ENCODE data around the gene NPR1.
A peak's percentile ranks its signal among the peaks of the same experiment; 100 is the strongest.
"Not testable (repeated sequence)": the region's sequence is repeated elsewhere in the genome, so short reads cannot be mapped to it uniquely, and the experiment has no call there.

NPR1 gene

DNA sequence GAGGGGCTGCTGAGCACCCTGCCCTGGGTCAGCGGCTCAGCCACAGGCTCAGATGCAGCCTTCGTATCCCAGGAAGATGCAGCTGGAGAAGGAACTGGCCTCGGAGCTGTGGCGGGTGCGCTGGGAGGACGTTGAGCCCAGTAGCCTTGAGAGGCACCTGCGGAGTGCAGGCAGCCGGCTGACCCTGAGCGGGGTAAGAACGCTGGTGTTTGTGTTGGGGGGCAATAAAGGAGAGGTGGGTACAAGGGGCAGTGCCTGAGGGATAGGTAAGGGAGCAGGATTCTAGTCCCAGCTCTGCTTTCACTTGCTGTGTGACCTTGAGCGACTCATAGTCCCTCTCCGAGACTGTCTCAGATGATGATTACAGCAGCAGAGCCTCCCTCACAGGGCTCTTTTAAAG, 6.4 kb downstream of the NPR1 start:
- Mint-ChIP-seq H3K4me3 (no peak overlapping the region), H3K27ac (no peak overlapping the region), H3K9me3 (no peaks in the 10 kb centered on the region), H3K4me1 (peaks cover 7% of the 10 kb centered on the region), H3K36me3 (no peaks in the 10 kb centered on the region)
- ATAC-seq (no peak), DNase-seq (ENCODE audit: low spot score in 2 of 2) (no peak)

DNA sequence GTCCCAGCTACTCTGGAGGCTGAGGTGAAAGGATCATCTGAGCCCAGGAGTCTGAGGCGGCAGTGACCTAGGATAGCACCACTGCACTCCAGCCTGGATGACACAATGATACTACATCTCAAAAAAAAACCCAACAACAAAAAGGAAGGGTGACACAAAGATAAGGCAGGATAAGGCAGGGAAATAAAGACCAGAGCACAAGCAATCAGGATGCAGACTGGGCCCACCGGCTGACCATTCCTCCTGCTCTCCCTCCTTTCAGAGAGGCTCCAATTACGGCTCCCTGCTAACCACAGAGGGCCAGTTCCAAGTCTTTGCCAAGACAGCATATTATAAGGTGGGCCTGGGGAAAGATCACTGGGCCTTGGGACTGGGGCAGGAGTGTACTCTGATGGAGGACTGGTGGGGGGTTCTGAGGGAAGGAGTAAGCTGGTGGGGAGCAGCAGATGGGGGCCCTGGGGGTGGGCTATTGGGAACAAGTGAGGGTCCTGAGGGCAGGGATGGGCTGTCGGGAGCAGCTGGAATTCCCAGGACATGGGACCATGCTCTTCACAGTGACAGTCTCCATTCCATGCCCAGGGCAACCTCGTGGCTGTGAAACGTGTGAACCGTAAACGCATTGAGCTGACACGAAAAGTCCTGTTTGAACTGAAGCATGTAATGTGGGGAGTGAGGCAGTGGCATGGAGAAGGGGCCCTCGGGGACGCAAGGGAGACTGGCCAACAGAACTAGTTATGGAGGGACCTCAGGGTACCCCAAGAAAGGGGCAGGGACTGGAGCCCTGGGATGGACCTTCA, 7.3 kb downstream of the NPR1 start:
- H3K9me3 Mint-ChIP-seq, result no peaks in the 10 kb centered on the region
- DNase-seq (ENCODE audit: low spot score in 2 of 2), result no peak
- ATAC-seq, result no peak
- no peak overlapping the region for H3K4me3 Mint-ChIP-seq
- no peaks in the 10 kb centered on the region for H3K4me1 Mint-ChIP-seq
- H3K36me3 Mint-ChIP-seq, result no peaks in the 10 kb centered on the region
- no peak overlapping the region for H3K27ac Mint-ChIP-seq

DNA sequence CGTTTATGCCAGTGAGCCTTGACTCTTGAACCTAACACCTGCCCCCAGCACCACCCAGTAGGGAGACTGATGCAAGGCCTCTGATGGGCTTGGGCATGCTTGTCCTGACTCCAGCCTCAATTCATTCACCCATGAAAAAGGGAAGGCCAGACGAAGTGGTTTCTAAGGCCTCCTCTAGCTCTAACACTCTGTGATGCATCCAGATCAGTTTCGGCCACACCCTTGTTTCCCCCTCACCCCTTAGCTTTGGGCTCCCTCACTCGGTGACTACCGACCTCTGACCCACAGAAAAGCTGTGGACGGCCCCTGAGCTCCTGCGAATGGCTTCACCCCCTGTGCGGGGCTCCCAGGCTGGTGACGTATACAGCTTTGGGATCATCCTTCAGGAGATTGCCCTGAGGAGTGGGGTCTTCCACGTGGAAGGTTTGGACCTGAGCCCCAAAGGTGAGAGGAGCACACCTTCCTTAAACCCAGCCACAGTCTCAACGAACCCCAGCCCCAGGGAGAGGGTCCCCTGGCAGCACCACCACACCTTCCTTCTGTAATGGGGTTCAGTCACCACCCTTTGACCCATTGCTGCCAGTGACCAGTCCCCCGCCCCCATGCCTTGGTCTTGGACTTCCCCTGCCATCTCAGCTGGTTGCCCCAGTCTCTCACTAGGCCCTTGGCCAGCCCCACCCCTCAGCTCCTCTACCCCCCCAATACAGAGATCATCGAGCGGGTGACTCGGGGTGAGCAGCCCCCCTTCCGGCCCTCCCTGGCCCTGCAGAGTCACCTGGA, 9.0 kb downstream of the NPR1 start:
- Mint-ChIP-seq H3K9me3 (no peaks in the 10 kb centered on the region), H3K36me3 (no peaks in the 10 kb centered on the region), H3K27ac (no peak overlapping the region), H3K4me1 (no peaks in the 10 kb centered on the region), H3K4me3 (no peak overlapping the region)
- no peak for ATAC-seq
- no peak for DNase-seq (ENCODE audit: low spot score in 2 of 2)

DNA sequence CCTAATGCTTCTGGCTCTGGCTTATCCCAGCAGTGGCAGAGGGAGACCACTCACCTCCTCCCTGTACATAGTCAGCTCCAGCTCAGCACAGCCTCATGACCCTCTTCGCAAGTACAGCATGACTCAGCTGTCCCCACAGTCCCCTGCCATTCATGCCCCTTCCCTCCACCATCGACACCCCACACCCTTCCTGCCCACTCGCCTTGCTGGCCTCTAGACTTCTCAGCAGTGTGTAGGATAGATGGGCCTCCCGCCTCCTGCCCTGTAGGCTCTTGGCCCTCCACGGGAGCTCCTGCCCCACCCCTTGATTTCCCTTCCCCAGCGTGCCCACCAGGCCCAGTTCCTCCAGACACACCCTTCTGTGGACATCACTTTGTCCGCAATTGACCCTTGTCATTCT, 9.8 kb downstream of the NPR1 start:
- no peaks in the 10 kb centered on the region for H3K9me3 Mint-ChIP-seq
- H3K4me3 Mint-ChIP-seq, result no peak overlapping the region
- no peaks in the 10 kb centered on the region for H3K36me3 Mint-ChIP-seq
- H3K27ac Mint-ChIP-seq, result no peak overlapping the region
- no peaks in the 10 kb centered on the region for H3K4me1 Mint-ChIP-seq
- DNase-seq (ENCODE audit: low spot score in 2 of 2) (no peak), ATAC-seq (no peak)

DNA sequence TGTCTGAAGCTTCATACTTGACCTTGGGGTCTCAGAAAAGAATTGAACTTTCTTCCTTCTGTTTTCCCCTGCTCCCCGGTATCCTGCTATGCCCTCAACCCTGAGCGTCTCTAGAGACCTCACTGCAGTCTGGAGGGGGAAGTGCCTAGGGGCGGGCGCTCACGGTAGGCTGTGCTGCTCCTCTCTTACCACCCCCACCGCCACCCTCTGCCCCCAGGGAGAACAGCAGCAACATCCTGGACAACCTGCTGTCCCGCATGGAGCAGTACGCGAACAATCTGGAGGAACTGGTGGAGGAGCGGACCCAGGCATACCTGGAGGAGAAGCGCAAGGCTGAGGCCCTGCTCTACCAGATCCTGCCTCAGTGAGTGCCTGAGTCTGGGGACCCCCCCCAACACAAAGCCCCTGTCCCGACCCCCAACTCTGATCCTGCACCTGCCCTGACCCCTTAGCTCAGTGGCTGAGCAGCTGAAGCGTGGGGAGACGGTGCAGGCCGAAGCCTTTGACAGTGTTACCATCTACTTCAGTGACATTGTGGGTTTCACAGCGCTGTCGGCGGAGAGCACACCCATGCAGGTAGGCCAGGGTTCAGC, 10.3 kb downstream of the NPR1 start:
- no peaks in the 10 kb centered on the region for H3K36me3 Mint-ChIP-seq
- no peaks in the 10 kb centered on the region for H3K9me3 Mint-ChIP-seq
- ATAC-seq (no peak), DNase-seq (ENCODE audit: low spot score in 2 of 2) (no peak)
- no peak overlapping the region for H3K4me3 Mint-ChIP-seq
- H3K27ac Mint-ChIP-seq, result no peak overlapping the region
- no peaks in the 10 kb centered on the region for H3K4me1 Mint-ChIP-seq

DNA sequence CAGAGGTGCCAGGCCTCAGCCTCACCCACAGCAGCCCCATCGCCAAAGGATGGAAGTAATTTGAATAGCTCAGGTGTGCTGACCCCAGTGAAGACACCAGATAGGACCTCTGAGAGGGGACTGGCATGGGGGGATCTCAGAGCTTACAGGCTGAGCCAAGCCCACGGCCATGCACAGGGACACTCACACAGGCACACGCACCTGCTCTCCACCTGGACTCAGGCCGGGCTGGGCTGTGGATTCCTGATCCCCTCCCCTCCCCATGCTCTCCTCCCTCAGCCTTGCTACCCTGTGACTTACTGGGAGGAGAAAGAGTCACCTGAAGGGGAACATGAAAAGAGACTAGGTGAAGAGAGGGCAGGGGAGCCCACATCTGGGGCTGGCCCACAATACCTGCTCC, 15.0 kb downstream of the NPR1 start:
- Mint-ChIP-seq H3K4me3 (no peak overlapping the region), H3K27ac (no peak overlapping the region), H3K9me3 (no peaks in the 10 kb centered on the region), H3K4me1 (no peaks in the 10 kb centered on the region), H3K36me3 (no peaks in the 10 kb centered on the region)
- ATAC-seq (no peak), DNase-seq (ENCODE audit: low spot score in 2 of 2) (no peak)

DNA sequence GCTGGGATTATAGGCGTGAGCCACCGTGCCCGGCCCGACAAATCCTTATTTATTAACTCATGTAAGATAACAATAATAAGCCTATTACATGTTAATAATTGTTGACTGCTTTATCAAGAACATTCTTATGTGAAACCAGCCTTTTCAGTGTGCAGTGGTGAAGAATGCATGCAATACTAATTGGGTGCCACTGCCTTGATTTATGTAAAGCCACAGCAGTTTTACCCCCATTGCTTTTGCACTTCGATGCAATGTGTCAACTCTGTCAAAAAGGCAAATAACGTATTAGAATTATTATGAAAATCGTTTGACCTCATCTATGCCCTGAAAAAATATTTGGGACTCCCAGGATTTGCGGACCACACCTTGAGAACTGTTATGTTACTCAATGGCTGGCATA, 18.3 kb downstream of the NPR1 start:
- H3K4me1 Mint-ChIP-seq, result no peaks in the 10 kb centered on the region
- H3K9me3 Mint-ChIP-seq, result no peaks in the 10 kb centered on the region
- H3K4me3 Mint-ChIP-seq, result no peak overlapping the region
- DNase-seq (ENCODE audit: low spot score in 2 of 2) (no peak), ATAC-seq (no peak)
- H3K36me3 Mint-ChIP-seq, result no peaks in the 10 kb centered on the region
- H3K27ac Mint-ChIP-seq, result no peak overlapping the region

DNA sequence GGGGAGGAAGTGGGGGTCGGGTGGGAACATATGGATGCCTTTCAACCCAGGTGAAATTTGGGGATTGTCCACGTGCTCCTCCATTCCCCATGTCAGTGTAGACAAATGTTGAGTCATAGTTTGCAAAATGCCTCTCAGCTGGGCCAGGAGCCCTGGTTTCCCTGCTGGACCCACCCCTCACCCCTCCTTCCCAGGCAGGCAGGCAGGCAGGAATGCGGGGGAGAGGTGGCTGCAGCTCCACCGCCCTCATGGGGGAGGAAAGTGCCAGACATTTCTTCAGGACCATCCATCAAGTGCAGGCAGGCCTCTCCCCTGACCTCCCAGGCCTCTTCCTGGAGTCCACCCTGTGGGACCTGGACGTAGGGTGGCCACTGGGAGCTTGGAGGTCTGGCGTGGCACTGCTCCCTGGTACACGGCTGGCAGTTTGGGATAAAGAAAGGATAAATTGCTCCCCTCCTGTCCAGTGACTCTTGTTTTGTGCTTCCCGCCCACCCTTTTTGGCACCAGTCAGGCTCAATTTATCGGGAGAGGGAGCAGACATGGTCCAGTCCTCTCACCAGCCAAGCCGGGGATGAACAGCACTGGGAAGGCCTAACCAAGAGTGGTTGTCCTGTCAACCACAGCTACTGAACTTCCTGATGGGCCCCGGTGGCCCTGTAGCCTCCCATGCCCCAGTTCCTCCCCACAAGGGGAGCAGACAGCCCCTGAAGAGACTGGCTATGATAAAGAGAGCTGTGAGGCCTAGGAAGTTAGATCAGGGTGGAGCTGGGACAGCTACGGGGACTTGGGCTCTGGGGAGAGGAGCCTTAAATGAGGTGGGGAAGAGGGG, 18.9 kb downstream of the NPR1 start:
- ATAC-seq, result no peak
- Mint-ChIP-seq H3K4me1 (no peaks in the 10 kb centered on the region), H3K9me3 (no peaks in the 10 kb centered on the region), H3K4me3 (no peak overlapping the region), H3K36me3 (no peaks in the 10 kb centered on the region), H3K27ac (peak overlapping the region; percentile 23)
- DNase-seq (ENCODE audit: low spot score in 2 of 2), result no peak

DNA sequence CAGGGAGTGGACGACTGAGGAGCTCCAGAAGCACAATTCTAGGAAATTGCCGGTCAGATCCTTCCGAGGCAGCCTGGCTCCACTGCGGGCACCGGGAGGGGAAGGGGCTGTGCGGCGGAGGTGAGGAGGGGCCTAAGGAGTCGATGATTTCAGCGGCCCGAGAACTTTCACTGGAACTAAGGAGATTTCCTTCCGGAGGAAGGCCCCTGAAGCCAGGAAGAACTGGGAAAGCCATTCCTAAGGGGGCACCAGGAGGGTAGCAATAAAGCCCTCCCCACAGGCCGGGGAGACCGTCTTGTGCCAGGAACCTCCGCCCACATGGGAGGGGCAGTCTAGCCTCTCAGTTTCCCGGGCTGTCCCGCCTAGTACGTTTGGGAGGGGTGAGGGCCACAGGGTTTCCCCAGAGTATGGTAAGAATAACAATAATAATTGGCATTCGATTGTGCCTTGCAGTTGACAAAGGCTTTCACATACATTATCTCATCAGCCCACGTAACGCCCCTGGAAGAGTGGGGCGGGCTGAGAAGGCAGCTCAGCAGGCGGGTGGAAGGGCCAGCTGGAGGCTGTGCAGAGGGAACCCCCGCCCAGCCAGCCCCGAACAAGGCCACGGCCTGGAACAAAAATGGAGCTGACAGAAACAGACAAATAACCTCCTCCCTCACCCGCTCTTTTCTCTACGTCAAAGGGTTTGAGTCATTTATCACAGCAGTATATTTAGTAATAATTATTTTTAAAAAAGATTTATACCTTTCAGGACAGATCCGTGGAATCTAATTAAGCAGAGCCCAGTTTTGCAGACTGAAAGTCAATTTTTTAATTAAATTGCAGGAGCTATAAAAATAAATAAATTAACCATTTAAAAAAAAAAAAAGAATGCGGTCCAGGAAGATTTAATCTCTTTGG, 19.8 kb downstream of the NPR1 start:
- ATAC-seq, result no peak

DNA sequence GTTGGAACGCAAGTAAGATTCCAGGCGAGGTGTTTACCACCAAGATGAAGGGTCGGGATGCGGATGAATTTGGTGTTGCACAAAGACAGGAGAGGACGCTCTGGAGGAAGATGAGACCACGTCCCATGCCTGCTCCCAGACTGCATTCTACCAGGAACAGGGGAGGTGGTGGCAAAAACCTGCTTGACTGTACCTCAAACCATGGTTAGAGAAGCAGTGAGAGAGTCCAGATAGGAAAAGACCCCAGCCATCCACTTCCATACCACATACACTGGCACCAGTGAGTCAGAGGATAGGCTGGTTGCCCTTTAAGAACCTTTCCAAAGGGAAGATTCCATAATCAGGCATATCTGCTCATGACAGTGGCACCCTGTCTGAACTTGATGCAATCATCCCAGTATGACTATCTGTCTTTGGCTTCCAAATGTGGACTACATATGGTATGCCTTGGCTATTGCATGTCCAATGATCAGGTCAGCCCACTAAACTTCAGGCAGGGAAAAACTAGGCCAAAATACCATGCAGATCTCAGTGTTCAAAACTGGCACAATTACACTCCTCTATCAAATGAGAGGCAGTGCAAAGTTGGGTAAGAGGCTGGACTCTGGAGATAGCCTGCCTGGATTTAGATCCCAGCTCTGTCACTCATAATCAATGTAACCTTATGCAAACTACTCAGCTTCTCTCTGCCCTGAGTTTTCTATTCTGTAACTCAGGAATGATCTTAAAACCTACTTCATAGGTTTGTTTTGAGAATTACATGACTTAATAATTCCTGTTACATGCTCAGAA, 20.6 kb downstream of the NPR1 start:
- Mint-ChIP-seq H3K36me3 (no peaks in the 10 kb centered on the region), H3K9me3 (no peaks in the 10 kb centered on the region), H3K27ac (no peak overlapping the region), H3K4me3 (no peak overlapping the region), H3K4me1 (no peaks in the 10 kb centered on the region)
- DNase-seq (ENCODE audit: low spot score in 2 of 2) (no peak), ATAC-seq (no peak)

More for the DNA sequence above, 19.8 kb downstream of the NPR1 start:
- H3K27ac Mint-ChIP-seq, result peak overlapping the region; percentile 23
- H3K9me3 Mint-ChIP-seq, result no peaks in the 10 kb centered on the region
- DNase-seq (ENCODE audit: low spot score in 2 of 2), result no peak
- no peaks in the 10 kb centered on the region for H3K36me3 Mint-ChIP-seq
- no peak overlapping the region for H3K4me3 Mint-ChIP-seq
- H3K4me1 Mint-ChIP-seq, result no peaks in the 10 kb centered on the region

DNA sequence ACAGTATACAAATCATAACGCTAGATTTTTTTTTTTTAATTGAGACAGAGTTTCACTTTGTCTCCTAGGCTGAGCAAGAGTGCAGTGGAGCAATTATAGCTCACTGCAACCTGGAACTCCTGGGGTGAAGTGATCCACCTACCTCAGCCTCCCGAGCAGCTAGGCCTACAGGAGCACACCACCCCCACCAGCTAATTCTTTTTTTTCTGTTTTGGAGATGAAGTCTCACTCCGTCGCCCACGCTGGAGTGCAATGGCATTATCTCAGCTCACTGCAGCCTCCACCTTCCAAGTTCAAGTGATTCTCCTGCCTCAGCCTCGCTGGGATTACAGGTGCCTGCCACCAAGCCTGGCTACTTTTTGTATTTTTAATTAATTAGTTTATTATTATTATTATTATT, 21.3 kb downstream of the NPR1 start:
- ATAC-seq (no peak), DNase-seq (ENCODE audit: low spot score in 2 of 2) (no peak)
- no peak overlapping the region for H3K27ac Mint-ChIP-seq
- no peak overlapping the region for H3K4me3 Mint-ChIP-seq
- no peaks in the 10 kb centered on the region for H3K36me3 Mint-ChIP-seq
- no peaks in the 10 kb centered on the region for H3K4me1 Mint-ChIP-seq
- H3K9me3 Mint-ChIP-seq, result no peaks in the 10 kb centered on the region

DNA sequence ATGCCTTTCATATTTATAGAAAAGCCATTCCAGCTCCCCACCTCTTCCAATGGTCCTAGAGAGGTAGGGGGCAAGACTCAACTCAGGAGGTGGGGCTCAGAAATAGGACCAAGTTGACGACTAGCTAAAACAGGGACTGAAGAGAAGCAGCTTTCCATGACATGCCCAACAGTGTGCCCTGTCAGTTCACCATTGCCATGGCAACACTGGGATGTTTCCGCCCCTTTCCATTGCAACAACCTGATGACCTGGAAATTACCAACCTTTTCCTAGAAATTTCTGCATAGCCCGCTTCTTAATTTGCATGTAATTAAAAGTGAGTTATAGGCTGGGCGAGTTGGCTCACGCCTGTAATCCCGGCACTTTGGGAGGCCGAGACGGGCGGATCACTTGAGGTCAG, 27.0 kb downstream of the NPR1 start:
- Mint-ChIP-seq H3K4me1 (no peaks in the 10 kb centered on the region), H3K27ac (no peak overlapping the region), H3K9me3 (no peaks in the 10 kb centered on the region), H3K4me3 (no peak overlapping the region), H3K36me3 (no peaks in the 10 kb centered on the region)
- no peak for ATAC-seq
- DNase-seq (ENCODE audit: low spot score in 2 of 2), result no peak

DNA sequence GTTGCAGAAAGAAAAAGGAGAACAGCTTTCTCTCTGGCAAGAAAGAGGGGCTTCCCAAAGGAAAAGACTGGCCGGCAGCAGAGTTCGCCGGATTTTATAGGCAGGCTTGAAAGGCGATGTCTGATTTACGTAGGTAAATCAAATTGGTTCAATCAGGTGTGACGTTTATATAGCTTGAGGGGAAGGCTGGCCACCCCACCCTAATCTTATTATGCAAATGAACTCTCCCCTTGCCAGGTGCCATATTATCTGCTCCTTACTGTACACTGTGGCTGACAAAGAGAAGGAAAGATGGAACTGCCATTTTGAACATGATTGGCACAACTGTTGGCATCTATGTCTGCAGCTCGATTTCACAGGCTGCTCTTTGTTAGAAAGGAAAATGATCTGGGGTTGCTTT, 32.5 kb downstream of the NPR1 start:
- Mint-ChIP-seq H3K9me3 (no peaks in the 10 kb centered on the region), H3K4me3 (no peak overlapping the region), H3K36me3 (no peaks in the 10 kb centered on the region), H3K4me1 (no peaks in the 10 kb centered on the region), H3K27ac (no peak overlapping the region)
- ATAC-seq (no peak), DNase-seq (ENCODE audit: low spot score in 2 of 2) (no peak)

DNA sequence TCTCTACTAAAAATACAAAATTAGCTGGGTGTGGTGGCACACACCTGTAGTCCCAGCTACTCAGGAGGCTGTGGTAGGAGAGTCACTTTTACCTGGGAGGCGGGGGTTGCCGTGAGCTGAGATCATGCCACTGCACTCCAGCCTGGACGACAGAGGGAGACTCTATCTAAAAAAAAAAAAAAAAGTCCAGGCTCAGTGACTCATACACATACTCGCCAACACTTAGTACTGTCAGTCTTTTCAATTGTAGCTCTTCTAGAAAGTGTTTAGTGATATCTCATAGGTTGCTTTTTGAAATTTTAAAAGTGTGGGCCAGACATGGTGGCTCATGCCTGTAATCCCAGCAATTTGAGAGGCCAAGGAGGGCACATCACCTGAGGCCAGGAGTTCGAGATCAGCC, 37.7 kb downstream of the NPR1 start:
- DNase-seq (ENCODE audit: low spot score in 2 of 2); H3K27ac Mint-ChIP-seq; H3K4me3 Mint-ChIP-seq; H3K9me3 Mint-ChIP-seq; H3K36me3 Mint-ChIP-seq; ATAC-seq; H3K4me1 Mint-ChIP-seq: not testable (repeated sequence)
